IMR-90 (cell line): ENCODE results near the gene CASZ1.

Source experiments
- CHD1 ChIP-seq: IDR thresholded peaks from 2 replicates; pipeline ENCODE4 v1.6.1; 2012; ENCODE audit warnings: low read depth, low read length, improper control_type of control experiment
- MAFK ChIP-seq: IDR thresholded peaks from 2 replicates; pipeline ENCODE4 v1.6.1; 2012; ENCODE audit warnings: low read depth, low read length, improper control_type of control experiment
- MXI1 ChIP-seq: IDR thresholded peaks from 2 replicates; pipeline ENCODE4 v1.6.1; 2012; ENCODE audit warnings: low read depth, mild to moderate bottlenecking, low read length, moderate library complexity, borderline replicate concordance
- NFE2L2 ChIP-seq: fragments of 150-350 bp; IDR thresholded peaks from 2 replicates; pipeline ENCODE4 v1.6.1; 2016; ENCODE audit warnings: low read depth, mild to moderate bottlenecking, low read length
- POLR2A ChIP-seq: IDR thresholded peaks from 2 replicates; pipeline ENCODE4 v1.6.1; 2012; ENCODE audit warnings: mild to moderate bottlenecking, low read depth, low read length
- RAD21 ChIP-seq: IDR thresholded peaks from 2 replicates; pipeline ENCODE4 v1.6.1; 2012; ENCODE audit warnings: low read length, improper control_type of control experiment
- RCOR1 ChIP-seq: IDR thresholded peaks from 2 replicates; pipeline ENCODE4 v1.6.1; 2012; ENCODE audit warnings: mild to moderate bottlenecking, low read length, improper control_type of control experiment; ENCODE audit not compliant: insufficient replicate concordance
- SMC3 ChIP-seq: fragments of 150-350 bp; IDR thresholded peaks from 2 replicates; pipeline ENCODE4 v1.6.1; 2016; ENCODE audit warnings: low read depth, mild to moderate bottlenecking, antibody characterized with exemption, low read length, moderate library complexity
- TF ChIP-seq, protein P1 (sequence below): conservative IDR thresholded peaks from 2 replicates; pipeline ENCODE4 v1.5.1; 2012; ENCODE audit warnings: mild to moderate bottlenecking, low read depth, low read length, improper control_type of control experiment
- TF ChIP-seq, protein P2 (sequence below): fragments of 150-350 bp; IDR thresholded peaks from 2 replicates; pipeline ENCODE4 v1.6.1; 2017; ENCODE audit warnings: mild to moderate bottlenecking, antibody characterized with exemption, low read length, low read depth
- TF ChIP-seq, protein P3 (sequence below): fragments of 150-350 bp; IDR thresholded peaks from 2 replicates; pipeline ENCODE4 v1.6.1; 2016; ENCODE audit warnings: low read depth, mild to moderate bottlenecking, low read length, moderate library complexity, borderline replicate concordance

DNA sequence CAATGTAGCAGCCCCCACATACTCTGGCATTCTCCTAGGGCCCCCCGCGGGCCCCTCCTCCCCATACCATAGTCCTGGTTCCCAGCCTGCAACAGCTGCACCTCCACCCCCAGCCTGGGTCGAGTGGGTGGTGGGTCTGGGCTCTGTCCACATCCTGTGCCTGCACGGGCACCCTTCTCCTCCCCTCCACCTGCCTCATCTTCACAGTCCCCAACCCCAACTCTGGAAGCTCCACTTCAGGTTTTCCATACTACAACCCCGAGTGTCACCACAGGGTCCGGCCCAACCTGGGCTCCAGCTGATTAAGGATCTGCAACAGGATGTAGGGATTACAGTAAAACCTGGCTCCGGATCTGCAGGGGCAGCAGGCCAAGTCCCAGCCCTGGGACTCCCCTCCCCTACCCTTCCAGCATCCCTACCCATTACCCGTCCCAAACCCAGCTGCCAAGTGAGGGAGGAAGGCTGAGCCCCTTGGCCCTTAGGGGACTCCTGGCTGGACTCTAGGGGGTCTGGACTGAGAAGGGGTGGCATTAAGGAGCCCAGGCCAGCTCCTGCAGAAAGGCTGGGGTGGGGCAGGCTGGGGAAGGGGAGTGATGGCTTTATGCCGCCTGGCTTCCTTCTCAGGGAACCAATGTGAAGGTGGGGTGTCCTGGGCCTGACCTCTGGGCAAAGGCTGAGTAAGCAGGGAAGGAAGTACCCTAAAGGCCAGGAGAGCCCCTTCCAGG lies 116.8 kb downstream of the CASZ1 start:
- TF ChIP-seq, protein P1, sequence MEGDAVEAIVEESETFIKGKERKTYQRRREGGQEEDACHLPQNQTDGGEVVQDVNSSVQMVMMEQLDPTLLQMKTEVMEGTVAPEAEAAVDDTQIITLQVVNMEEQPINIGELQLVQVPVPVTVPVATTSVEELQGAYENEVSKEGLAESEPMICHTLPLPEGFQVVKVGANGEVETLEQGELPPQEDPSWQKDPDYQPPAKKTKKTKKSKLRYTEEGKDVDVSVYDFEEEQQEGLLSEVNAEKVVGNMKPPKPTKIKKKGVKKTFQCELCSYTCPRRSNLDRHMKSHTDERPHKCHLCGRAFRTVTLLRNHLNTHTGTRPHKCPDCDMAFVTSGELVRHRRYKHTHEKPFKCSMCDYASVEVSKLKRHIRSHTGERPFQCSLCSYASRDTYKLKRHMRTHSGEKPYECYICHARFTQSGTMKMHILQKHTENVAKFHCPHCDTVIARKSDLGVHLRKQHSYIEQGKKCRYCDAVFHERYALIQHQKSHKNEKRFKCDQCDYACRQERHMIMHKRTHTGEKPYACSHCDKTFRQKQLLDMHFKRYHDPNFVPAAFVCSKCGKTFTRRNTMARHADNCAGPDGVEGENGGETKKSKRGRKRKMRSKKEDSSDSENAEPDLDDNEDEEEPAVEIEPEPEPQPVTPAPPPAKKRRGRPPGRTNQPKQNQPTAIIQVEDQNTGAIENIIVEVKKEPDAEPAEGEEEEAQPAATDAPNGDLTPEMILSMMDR: no peak
- TF ChIP-seq SMC3 (no peak), POLR2A (no peak), MXI1 (no peak), NFE2L2 (no peak), RCOR1 (no peak), MAFK (no peak), RAD21 (no peak), CHD1 (no peak)
- TF ChIP-seq, protein P2, sequence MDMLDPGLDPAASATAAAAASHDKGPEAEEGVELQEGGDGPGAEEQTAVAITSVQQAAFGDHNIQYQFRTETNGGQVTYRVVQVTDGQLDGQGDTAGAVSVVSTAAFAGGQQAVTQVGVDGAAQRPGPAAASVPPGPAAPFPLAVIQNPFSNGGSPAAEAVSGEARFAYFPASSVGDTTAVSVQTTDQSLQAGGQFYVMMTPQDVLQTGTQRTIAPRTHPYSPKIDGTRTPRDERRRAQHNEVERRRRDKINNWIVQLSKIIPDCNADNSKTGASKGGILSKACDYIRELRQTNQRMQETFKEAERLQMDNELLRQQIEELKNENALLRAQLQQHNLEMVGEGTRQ: no peak
- TF ChIP-seq, protein P3, sequence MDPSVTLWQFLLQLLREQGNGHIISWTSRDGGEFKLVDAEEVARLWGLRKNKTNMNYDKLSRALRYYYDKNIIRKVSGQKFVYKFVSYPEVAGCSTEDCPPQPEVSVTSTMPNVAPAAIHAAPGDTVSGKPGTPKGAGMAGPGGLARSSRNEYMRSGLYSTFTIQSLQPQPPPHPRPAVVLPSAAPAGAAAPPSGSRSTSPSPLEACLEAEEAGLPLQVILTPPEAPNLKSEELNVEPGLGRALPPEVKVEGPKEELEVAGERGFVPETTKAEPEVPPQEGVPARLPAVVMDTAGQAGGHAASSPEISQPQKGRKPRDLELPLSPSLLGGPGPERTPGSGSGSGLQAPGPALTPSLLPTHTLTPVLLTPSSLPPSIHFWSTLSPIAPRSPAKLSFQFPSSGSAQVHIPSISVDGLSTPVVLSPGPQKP: no peak
